ENCODE measurements around the gene NME4. TPM values are rescaled to one million over a fixed set of nuclear protein-coding genes. Genes with fewer than 3 reads are reported as not detected.

The NME4 gene
- total RNA-seq, 2 donors from 2014 or later, result 274 to 350 TPM

DNA sequence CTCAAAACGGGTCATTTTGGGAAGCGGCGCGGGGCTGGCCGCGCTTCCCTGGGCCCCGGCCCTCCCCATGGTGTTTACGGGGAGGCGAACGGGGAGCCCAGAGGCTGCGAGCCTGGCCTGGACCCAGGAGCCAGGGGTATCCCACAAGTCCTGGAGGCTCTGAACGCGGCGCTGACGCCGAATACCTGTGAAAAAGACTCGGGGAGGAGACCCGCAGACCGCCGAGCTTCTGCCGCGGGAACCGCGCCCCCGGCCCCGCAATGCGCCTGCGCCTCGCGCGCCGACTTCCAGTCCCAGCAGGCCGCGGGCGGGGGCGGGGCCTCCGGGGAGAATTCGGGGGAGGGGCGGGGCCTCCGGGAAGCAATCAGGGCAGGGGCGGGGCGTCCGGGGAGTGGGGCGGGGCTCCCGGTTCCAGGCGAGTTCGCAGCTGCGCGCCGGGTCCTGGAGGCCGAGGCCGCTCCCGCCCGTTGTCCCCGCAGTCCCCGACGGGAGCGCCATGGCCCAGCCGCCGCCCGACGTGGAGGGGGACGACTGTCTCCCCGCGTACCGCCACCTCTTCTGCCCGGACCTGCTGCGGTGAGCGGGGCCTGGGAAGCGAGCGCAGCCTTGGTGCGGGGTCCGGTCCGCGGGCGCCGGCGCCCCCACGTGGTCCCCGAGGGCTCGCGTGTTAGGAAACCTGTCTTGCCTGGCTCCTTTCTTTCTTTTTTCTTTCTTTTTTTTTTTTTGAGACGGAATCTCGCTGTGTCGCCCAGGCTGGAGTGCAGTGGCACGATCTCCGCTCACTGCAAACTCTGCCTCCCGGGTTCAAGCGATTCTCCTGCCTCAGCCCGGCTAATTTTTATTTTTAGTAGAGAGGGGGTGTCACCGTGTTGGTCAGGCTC is 4.7 kb downstream of the NME4 start, which contains the start of gene DECR2:
Gene DECR2, plus strand, starts transcription at position 418 of the 881 bp plus-strand sequence. Its CDS starts 79 bp downstream, at position 497.
- peak within 1 kb of the TSS; percentile 81 for H3K27ac ChIP-seq (ENCODE audit: low read depth, low read length)
- peak; percentile 99 for DNase-seq
- H3K4me1 ChIP-seq (ENCODE audit: control insufficient read depth, insufficient read depth, low read length), result peaks cover 3% of the 10 kb centered on the region
- H3K9me3 ChIP-seq (ENCODE audit: control insufficient read depth, low read length), result no peaks in the 10 kb centered on the region
- peak within 1 kb of the TSS; percentile 70 for H3K9ac ChIP-seq (ENCODE audit: extremely low read depth, low read length, poor library complexity, severe bottlenecking)
- WGBS, 2 experiments (ENCODE audit: insufficient coverage in 1 of 2, insufficient read length in 1 of 2), result 2 to 3% methylated on average over 51 to 91 of the region's 91 CpGs
- Mint-ChIP-seq H3K36me3 (ENCODE audit: low read depth) (peaks cover 3% of the 10 kb centered on the region), H3K27me3 (ENCODE audit: insufficient read depth) (no peaks in the 10 kb centered on the region), H3K27ac (peak within 1 kb of the TSS; percentile 87), H3K4me1 (peaks cover 10% of the 10 kb centered on the region), H3K4me3 (peak within 1 kb of the TSS; percentile 74), H3K9me3 (no peaks in the 10 kb centered on the region)
- H3K27me3 ChIP-seq (ENCODE audit: control insufficient read depth, insufficient read depth, low read length, poor library complexity, severe bottlenecking), result no peaks in the 10 kb centered on the region
- H3K36me3 ChIP-seq (ENCODE audit: control insufficient read depth, insufficient read depth, low read length), result no peaks in the 10 kb centered on the region
- TF ChIP-seq, protein P1, sequence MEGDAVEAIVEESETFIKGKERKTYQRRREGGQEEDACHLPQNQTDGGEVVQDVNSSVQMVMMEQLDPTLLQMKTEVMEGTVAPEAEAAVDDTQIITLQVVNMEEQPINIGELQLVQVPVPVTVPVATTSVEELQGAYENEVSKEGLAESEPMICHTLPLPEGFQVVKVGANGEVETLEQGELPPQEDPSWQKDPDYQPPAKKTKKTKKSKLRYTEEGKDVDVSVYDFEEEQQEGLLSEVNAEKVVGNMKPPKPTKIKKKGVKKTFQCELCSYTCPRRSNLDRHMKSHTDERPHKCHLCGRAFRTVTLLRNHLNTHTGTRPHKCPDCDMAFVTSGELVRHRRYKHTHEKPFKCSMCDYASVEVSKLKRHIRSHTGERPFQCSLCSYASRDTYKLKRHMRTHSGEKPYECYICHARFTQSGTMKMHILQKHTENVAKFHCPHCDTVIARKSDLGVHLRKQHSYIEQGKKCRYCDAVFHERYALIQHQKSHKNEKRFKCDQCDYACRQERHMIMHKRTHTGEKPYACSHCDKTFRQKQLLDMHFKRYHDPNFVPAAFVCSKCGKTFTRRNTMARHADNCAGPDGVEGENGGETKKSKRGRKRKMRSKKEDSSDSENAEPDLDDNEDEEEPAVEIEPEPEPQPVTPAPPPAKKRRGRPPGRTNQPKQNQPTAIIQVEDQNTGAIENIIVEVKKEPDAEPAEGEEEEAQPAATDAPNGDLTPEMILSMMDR (conservative IDR thresholded peaks at IDR 0.05), result peak; percentile 61
- peak within 1 kb of the TSS; percentile 83 for H3K4me3 ChIP-seq (ENCODE audit: low read length)

DNA sequence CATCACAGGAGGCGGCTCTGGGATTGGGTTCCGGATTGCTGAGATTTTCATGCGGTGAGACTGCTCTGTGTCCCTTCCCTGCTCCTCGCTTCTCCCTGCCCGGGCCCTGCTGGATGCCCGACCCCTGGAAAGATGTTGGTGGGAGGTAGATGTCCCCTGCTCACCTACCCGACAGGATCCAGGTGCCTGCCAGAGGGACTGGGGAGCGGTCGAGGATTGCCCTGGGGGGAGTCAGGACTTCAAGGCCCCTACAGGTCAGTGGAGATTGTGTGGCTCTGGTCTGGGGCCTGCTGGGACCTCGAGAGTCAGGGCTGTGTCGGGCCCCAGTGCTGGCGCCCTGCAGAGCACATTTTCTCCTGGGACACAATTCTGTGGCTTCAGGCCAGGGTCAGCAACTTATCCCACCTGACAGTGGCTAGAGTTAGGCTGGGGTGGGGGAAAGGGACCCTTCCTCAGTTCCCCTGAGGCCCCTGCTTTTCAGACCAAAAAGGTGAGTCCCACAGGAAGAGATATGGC is 8.0 kb downstream of the NME4 start:
- H3K4me3 ChIP-seq (ENCODE audit: low read length), result no peak overlapping the region
- DNase-seq, result peak; percentile 51
- no peak overlapping the region for H3K27ac ChIP-seq (ENCODE audit: low read depth, low read length)
- H3K27me3 ChIP-seq (ENCODE audit: control insufficient read depth, insufficient read depth, low read length, poor library complexity, severe bottlenecking), result no peaks in the 10 kb centered on the region
- H3K9me3 Mint-ChIP-seq, result no peaks in the 10 kb centered on the region
- no peak overlapping the region for H3K9ac ChIP-seq (ENCODE audit: extremely low read depth, low read length, poor library complexity, severe bottlenecking)
- TF ChIP-seq, protein P1 (conservative IDR thresholded peaks at IDR 0.05), result no peak
- no peaks in the 10 kb centered on the region for H3K4me1 ChIP-seq (ENCODE audit: control insufficient read depth, insufficient read depth, low read length)
- peaks cover 6% of the 10 kb centered on the region for H3K4me1 Mint-ChIP-seq
- H3K27ac Mint-ChIP-seq, result peak overlapping the region; percentile 33
- H3K9me3 ChIP-seq (ENCODE audit: control insufficient read depth, low read length), result no peaks in the 10 kb centered on the region
- no peak overlapping the region for H3K4me3 Mint-ChIP-seq
- 92 to 93% methylated on average over 5 to 12 of the region's 12 CpGs for WGBS, 2 experiments (ENCODE audit: insufficient coverage in 1 of 2, insufficient read length in 1 of 2)
- H3K36me3 Mint-ChIP-seq (ENCODE audit: low read depth), result peaks cover 12% of the 10 kb centered on the region
- no peaks in the 10 kb centered on the region for H3K36me3 ChIP-seq (ENCODE audit: control insufficient read depth, insufficient read depth, low read length)
- H3K27me3 Mint-ChIP-seq (ENCODE audit: insufficient read depth), result no peaks in the 10 kb centered on the region

GRCh38 chr16:405548-406506 is 8.8 kb downstream of the NME4 start:
- H3K36me3 ChIP-seq (ENCODE audit: control insufficient read depth, insufficient read depth, low read length), result no peaks in the 10 kb centered on the region
- H3K4me3 Mint-ChIP-seq, result no peak overlapping the region
- DNase-seq, result no peak
- no peak overlapping the region for H3K9ac ChIP-seq (ENCODE audit: extremely low read depth, low read length, poor library complexity, severe bottlenecking)
- H3K4me1 ChIP-seq (ENCODE audit: control insufficient read depth, insufficient read depth, low read length), result no peaks in the 10 kb centered on the region
- H3K27me3 ChIP-seq (ENCODE audit: control insufficient read depth, insufficient read depth, low read length, poor library complexity, severe bottlenecking), result no peaks in the 10 kb centered on the region
- H3K36me3 Mint-ChIP-seq (ENCODE audit: low read depth), result peaks cover 10% of the 10 kb centered on the region
- peak overlapping the region; percentile 33 for H3K27ac Mint-ChIP-seq
- WGBS, 2 experiments (ENCODE audit: insufficient coverage in 1 of 2, insufficient read length in 1 of 2), result 93 to 97% methylated on average over 14 to 27 of the region's 27 CpGs
- no peak overlapping the region for H3K4me3 ChIP-seq (ENCODE audit: low read length)
- no peak overlapping the region for H3K27ac ChIP-seq (ENCODE audit: low read depth, low read length)
- H3K9me3 ChIP-seq (ENCODE audit: control insufficient read depth, low read length), result no peaks in the 10 kb centered on the region
- no peaks in the 10 kb centered on the region for H3K27me3 Mint-ChIP-seq (ENCODE audit: insufficient read depth)
- H3K4me1 Mint-ChIP-seq, result no peaks in the 10 kb centered on the region
- H3K9me3 Mint-ChIP-seq, result no peaks in the 10 kb centered on the region
- TF ChIP-seq, protein P1 (conservative IDR thresholded peaks at IDR 0.05), result no peak
